HEK293 (cell line): ENCODE data around the gene SH3BP2.

Experiments used
- CTCF ChIA-PET: fragments of 350-600 bp; formaldehyde crosslinking; extraction: SDS; loops from one replicate; lab custom pipeline; 2021; ENCODE audit warnings: antibody characterized with exemption; lab: Yijun Ruan, JAX
- POLR2A ChIA-PET: fragments of 300-600 bp; formaldehyde crosslinking; extraction: SDS; loops from one replicate; lab custom pipeline; 2020; ENCODE audit warnings: antibody characterized with exemption, inconsistent platforms; lab: Yijun Ruan, JAX
- H3K27ac ChIP-seq: fragments of 200-500 bp; sonication (Bioruptor generic); 2 replicates; pipeline ENCODE4 v1.5.1; 2014; ENCODE audit warnings: low read depth, low read length, control low read depth, inconsistent platforms; ENCODE audit errors: extremely low read depth
- H3K36me3 ChIP-seq, 2 experiments: fragments of 200-500 bp in 1 of 2; sonication (Bioruptor generic) in 1 of 2; 1 replicate in 1 of 2; 2 replicates in 1 of 2; pipeline ENCODE4 v1.5.1; 2014 to 2017; ENCODE audit warnings: inconsistent platforms in 2 of 2, low read length in 2 of 2; ENCODE audit not compliant: control insufficient read depth in 2 of 2, insufficient read depth in 1 of 2
- H3K4me1 ChIP-seq: fragments of 200-500 bp; sonication (Bioruptor generic); 2 replicates; pipeline ENCODE4 v1.5.1; 2014; ENCODE audit warnings: mild to moderate bottlenecking, low read length, inconsistent platforms; ENCODE audit not compliant: control insufficient read depth, insufficient read depth
- H3K4me3 ChIP-seq: 2 replicates; pipeline ENCODE4 v1.5.1; 2011; ENCODE audit warnings: low read depth, mild to moderate bottlenecking, control low read depth, low read length, moderate library complexity
- H3K9me3 ChIP-seq: fragments of 200-500 bp; sonication (Bioruptor generic); 2 replicates; pipeline ENCODE4 v1.5.1; 2014; ENCODE audit warnings: low read depth, low read length, inconsistent platforms; ENCODE audit not compliant: control insufficient read depth, insufficient read depth
- GFI1B ChIP-seq: fragments of 450-650 bp; formaldehyde crosslinking; IDR thresholded peaks from 2 replicates; pipeline ENCODE4 v1.5.1; 2016; ENCODE audit warnings: missing biosample characterization, missing genetic modification characterization
- GLIS2 ChIP-seq: fragments of 450-650 bp; formaldehyde crosslinking; IDR thresholded peaks from 2 replicates; pipeline ENCODE4 v1.5.1; 2016; ENCODE audit warnings: missing biosample characterization, missing genetic modification characterization
- TSHZ1 ChIP-seq: fragments of 450-650 bp; formaldehyde crosslinking; IDR thresholded peaks from 2 replicates; pipeline ENCODE4 v1.5.1; 2016; ENCODE audit warnings: missing biosample characterization, missing genetic modification characterization, borderline replicate concordance
- ZNF19 ChIP-seq: fragments of 450-650 bp; formaldehyde crosslinking; IDR thresholded peaks from 2 replicates; pipeline ENCODE4; 2016; ENCODE audit warnings: missing biosample characterization, missing genetic modification characterization, low read depth
- ZNF202 ChIP-seq: fragments of 450-650 bp; formaldehyde crosslinking; IDR thresholded peaks from 2 replicates; pipeline ENCODE4 v1.5.1; 2016; ENCODE audit warnings: missing biosample characterization, missing genetic modification characterization, borderline replicate concordance
- ZNF274 ChIP-seq, 2 experiments: fragments of 200-500 bp in 1 of 2; fragments of 450-650 bp in 1 of 2; sonication (Bioruptor generic) in 1 of 2; formaldehyde crosslinking in 1 of 2; IDR thresholded peaks; 2 replicates each; pipeline versions ENCODE4 v1.5.1 to v1.6.1; 2014 to 2016; ENCODE audit warnings: borderline replicate concordance in 1 of 2, inconsistent platforms in 1 of 2, low read length in 1 of 2, missing biosample characterization in 1 of 2, missing genetic modification characterization in 1 of 2
- ZNF280D ChIP-seq: fragments of 450-650 bp; formaldehyde crosslinking; IDR thresholded peaks from 2 replicates; pipeline ENCODE4 v1.5.1; 2016; ENCODE audit warnings: missing biosample characterization, missing genetic modification characterization
- ZNF311 ChIP-seq: fragments of 450-650 bp; formaldehyde crosslinking; IDR thresholded peaks from 2 replicates; pipeline ENCODE4 v1.5.1; 2017; ENCODE audit warnings: missing biosample characterization, missing genetic modification characterization, borderline replicate concordance
- ZNF341 ChIP-seq: fragments of 450-650 bp; formaldehyde crosslinking; IDR thresholded peaks from 2 replicates; pipeline ENCODE4; 2016; ENCODE audit warnings: low read depth, missing biosample characterization, missing genetic modification characterization
- ZNF398 ChIP-seq: fragments of 450-650 bp; formaldehyde crosslinking; IDR thresholded peaks from 2 replicates; pipeline ENCODE4 v1.5.1; 2017; ENCODE audit warnings: missing biosample characterization, missing genetic modification characterization
- ZNF548 ChIP-seq: fragments of 450-650 bp; formaldehyde crosslinking; IDR thresholded peaks from 2 replicates; pipeline ENCODE4 v1.5.1; 2016; ENCODE audit warnings: missing biosample characterization, missing genetic modification characterization
- ZNF571 ChIP-seq: fragments of 450-650 bp; formaldehyde crosslinking; IDR thresholded peaks from 2 replicates; pipeline ENCODE4 v1.5.0; 2017; ENCODE audit warnings: missing biosample characterization, missing genetic modification characterization
- ZNF585B ChIP-seq: fragments of 450-650 bp; formaldehyde crosslinking; IDR thresholded peaks from 2 replicates; pipeline ENCODE4 v1.5.1; 2016; ENCODE audit warnings: missing biosample characterization, missing genetic modification characterization
- ZNF626 ChIP-seq: fragments of 450-650 bp; sonication (Bioruptor Pico); formaldehyde crosslinking; IDR thresholded peaks from 2 replicates; pipeline ENCODE4 v1.5.1; 2018; ENCODE audit warnings: missing biosample characterization, missing genetic modification characterization, inconsistent platforms
- ZNF629 ChIP-seq: fragments of 450-650 bp; formaldehyde crosslinking; IDR thresholded peaks from 2 replicates; pipeline ENCODE4 v1.5.1; 2017; ENCODE audit warnings: missing biosample characterization, missing genetic modification characterization
- ZNF639 ChIP-seq: fragments of 450-650 bp; formaldehyde crosslinking; IDR thresholded peaks from 2 replicates; pipeline ENCODE4 v1.5.1; 2016; ENCODE audit warnings: missing biosample characterization, missing genetic modification characterization
- ZNF658 ChIP-seq: fragments of 450-650 bp; formaldehyde crosslinking; IDR thresholded peaks from 2 replicates; pipeline ENCODE4; 2016; ENCODE audit warnings: missing biosample characterization, missing genetic modification characterization

SH3BP2 gene

GRCh38 chr4:2791518-2792395 lies 1.1 kb upstream of the SH3BP2 start:
- H3K36me3 ChIP-seq = no peaks in the 10 kb centered on the region
- TF ChIP-seq ZNF280D (tag by site-specific recombination) (no peak), ZNF19 (no peak), ZNF629 (no peak), ZNF274 (IDR thresholded peaks at IDR 0.05; ENCODE audit: low read length) (no peak), ZNF274 (tag by site-specific recombination; IDR thresholded peaks at IDR 0.05; ENCODE audit: borderline replicate concordance) (no peak), ZNF626 (tag by site-specific recombination) (no peak), TSHZ1 (tag by site-specific recombination) (no peak), ZNF658 (tag by site-specific recombination) (no peak), ZNF311 (tag by site-specific recombination) (no peak), GFI1B (tag by site-specific recombination) (no peak), ZNF548 (tag by site-specific recombination) (no peak), ZNF398 (tag by site-specific recombination) (no peak), ZNF571 (tag by site-specific recombination) (no peak), ZNF202 (no peak), ZNF341 (tag by site-specific recombination) (no peak), GLIS2 (tag by site-specific recombination) (no peak; the same call in 1 of the 2 replicates)
- TF ChIP-seq, all 188 proteins: peak for 0
- H3K4me3 ChIP-seq = no peak overlapping the region
- CTCF ChIA-PET = no interaction called here
- no peaks in the 10 kb centered on the region for H3K4me1 ChIP-seq
- H3K27ac ChIP-seq = no peak overlapping the region
- H3K9me3 ChIP-seq = no peaks in the 10 kb centered on the region
- POLR2A ChIA-PET = interaction anchor here (0.6 kb wide), 1 partner anchor 26 kb away, joined by 3 read pairs; no protein-coding TSS in a partner anchor

GRCh38 chr4:2792396-2792710 lies 532 bp upstream of the SH3BP2 start:
- POLR2A ChIA-PET = no interaction called here

More at GRCh38 chr4:2792396-2792710, 532 bp upstream of the SH3BP2 start:
- no peak for TF ChIP-seq ZNF639 (tag by site-specific recombination)
- no peak for TF ChIP-seq ZNF585B
- TF ChIP-seq, all 188 proteins: peak for 0
- no peak overlapping the region for H3K27ac ChIP-seq
- H3K36me3 ChIP-seq = no peaks in the 10 kb centered on the region
- no peak overlapping the region for H3K4me3 ChIP-seq
- CTCF ChIA-PET = no interaction called here
- no peaks in the 10 kb centered on the region for H3K4me1 ChIP-seq
- no peaks in the 10 kb centered on the region for H3K9me3 ChIP-seq
